Activated CD4-positive, CD25-positive, alpha-beta regulatory T cell treated with anti-CD3 and anti-CD28 coated beads, Interleukin-2, amount 50 U/mL, for 24 hours (primary cell): Measurements from ENCODE around the gene CABP1.
"Not testable (repeated sequence)": the region's sequence is repeated elsewhere in the genome, so short reads cannot be mapped to it uniquely, and the experiment has no call there.

Source experiments
- ATAC-seq, 2 donors: fragments of 150-1000 bp; cut with Tn5 transposase; one replicate each; pipeline ENCODE4 v1.10.0; 2021; ENCODE audit warnings: mild to moderate bottlenecking in 1 of 2, moderate library complexity in 1 of 2

The CABP1 gene

GRCh38 chr12:120668868-120669840 is 28.7 kb downstream of the CABP1 start:
- no peak for ATAC-seq

GRCh38 chr12:120670237-120670636 is 29.8 kb downstream of the CABP1 start:
- ATAC-seq, result not testable (repeated sequence)

- ATAC-seq, result no peak
These were observed 30.2 kb downstream of the CABP1 start for GRCh38 chr12:120670667-120671066.

- no peak for ATAC-seq
These were observed 33.7 kb downstream of the CABP1 start for GRCh38 chr12:120674097-120674636.

GRCh38 chr12:120677765-120678473 is 37.5 kb downstream of the CABP1 start:
- peak; percentile 38 to 84 for ATAC-seq

GRCh38 chr12:120678572-120678971 is 38.1 kb downstream of the CABP1 start:
- no peak for ATAC-seq

GRCh38 chr12:120680165-120680738 is 39.8 kb downstream of the CABP1 start:
- ATAC-seq, result no peak

- no peak for ATAC-seq
These were observed 44.1 kb downstream of the CABP1 start for GRCh38 chr12:120684523-120684932.

- ATAC-seq, result no peak
These were observed 45.1 kb downstream of the CABP1 start for GRCh38 chr12:120685522-120685921.

GRCh38 chr12:120686151-120686689 is 45.8 kb downstream of the CABP1 start:
- peak; percentile 83 for ATAC-seq

GRCh38 chr12:120686690-120687577 is 46.5 kb downstream of the CABP1 start, which contains the start of gene MLEC:
MLEC (plus strand) TSS chr12:120687149; CDS start chr12:120687297, 148 bp downstream.
- peak; percentile 82 to 84 for ATAC-seq

GRCh38 chr12:120687578-120688289 is 47.3 kb downstream of the CABP1 start:
- ATAC-seq, result no peak

- ATAC-seq, result no peak
These were observed 48.2 kb downstream of the CABP1 start for GRCh38 chr12:120688527-120689071.

GRCh38 chr12:120689397-120690082 is 49.1 kb downstream of the CABP1 start:
- no peak for ATAC-seq

- ATAC-seq, result no peak
These were observed 49.6 kb downstream of the CABP1 start for GRCh38 chr12:120690083-120690450.

- no peak for ATAC-seq
These were observed 50.6 kb downstream of the CABP1 start for GRCh38 chr12:120690978-120691377.

GRCh38 chr12:120692524-120693033 is 52.2 kb downstream of the CABP1 start:
- no peak for ATAC-seq

GRCh38 chr12:120693848-120694247 is 53.4 kb downstream of the CABP1 start:
- no peak for ATAC-seq

GRCh38 chr12:120696626-120697025 is 56.2 kb downstream of the CABP1 start:
- ATAC-seq, result no peak

- no peak for ATAC-seq
These were observed 56.9 kb downstream of the CABP1 start for GRCh38 chr12:120697344-120697743.
